Thymus (tissue), 11 donors: ENCODE data around the gene DYRK1B. TPM values are rescaled to one million over a fixed set of nuclear protein-coding genes. Genes with fewer than 3 reads are reported as not detected.
"Not testable (repeated sequence)": the region's sequence is repeated elsewhere in the genome, so short reads cannot be mapped to it uniquely, and the experiment has no call there.

Experiments used
- DNase-seq, 9 donors: peaks; one replicate each; pipeline ENCODE4 v3.0.0-alpha.2; 2013; ENCODE audit warnings: low spot score in 9 of 9, low read depth in 6 of 9, missing footprints in 1 of 9
- H3K27ac ChIP-seq, 2 donors: one replicate each; pipeline ENCODE4 v1.5.1; 2013; ENCODE audit warnings: control low read depth in 1 of 2, low read depth in 1 of 2, low read length in 1 of 2, mild to moderate bottlenecking in 1 of 2, moderate library complexity in 1 of 2
- H3K27me3 ChIP-seq, 2 donors: one replicate each; pipeline ENCODE4 v1.5.1; 2013; ENCODE audit warnings: low read length in 1 of 2; ENCODE audit not compliant: control insufficient read depth in 2 of 2, insufficient read depth in 1 of 2
- H3K36me3 ChIP-seq, 2 donors: one replicate each; pipeline ENCODE4 v1.5.1; 2013; ENCODE audit warnings: low read length in 1 of 2, mild to moderate bottlenecking in 1 of 2, moderate library complexity in 1 of 2; ENCODE audit not compliant: control insufficient read depth in 2 of 2, insufficient read depth in 2 of 2
- H3K4me1 ChIP-seq, 2 donors: one replicate each; pipeline ENCODE4 v1.5.1; 2013; ENCODE audit warnings: low read length in 2 of 2; ENCODE audit not compliant: control insufficient read depth in 2 of 2, insufficient read depth in 2 of 2
- H3K4me3 ChIP-seq, 2 donors: one replicate each; pipeline ENCODE4 v1.5.1; 2013; ENCODE audit warnings: low read length in 2 of 2, control low read depth in 1 of 2, mild to moderate bottlenecking in 1 of 2
- H3K9me3 ChIP-seq, 2 donors: one replicate each; pipeline ENCODE4 v1.5.1; 2013; ENCODE audit warnings: low read length in 1 of 2, mild to moderate bottlenecking in 1 of 2; ENCODE audit not compliant: control insufficient read depth in 2 of 2, insufficient read depth in 1 of 2
- WGBS: extraction: QIAGEN DNeasy Blood & Tissue Kit; methylation state at CpG from one replicate; pipeline ENCODE4 v1.1.7; 2013; 5-methylcytosine and 5-hydroxymethylcytosine counted together
- polyA plus RNA-seq: library from polyadenylated mRNA; stranded (reverse); fragments of 200-250 nt; gene quantifications from one replicate; pipeline ENCODE4 v1.2.3, GENCODE V29; 2013
- total RNA-seq: library from RNA; stranded (reverse); fragments of 120-200 nt; gene quantifications from one replicate; pipeline ENCODE4 v1.2.4, GENCODE V29; 2013
- donor health status: healthy.

DYRK1B gene
- total and polyA plus RNA-seq, 2 donors, result 6.7 to 19.0 TPM

GRCh38 chr19:39877488-39877887, 43.5 kb upstream of the DYRK1B start:
- 67% methylated on average over 14 of the region's 14 CpGs for WGBS
- DNase-seq, H3K36me3 ChIP-seq, H3K4me3 ChIP-seq, H3K9me3 ChIP-seq, H3K4me1 ChIP-seq, H3K27ac ChIP-seq, H3K27me3 ChIP-seq: not testable (repeated sequence)

DNA sequence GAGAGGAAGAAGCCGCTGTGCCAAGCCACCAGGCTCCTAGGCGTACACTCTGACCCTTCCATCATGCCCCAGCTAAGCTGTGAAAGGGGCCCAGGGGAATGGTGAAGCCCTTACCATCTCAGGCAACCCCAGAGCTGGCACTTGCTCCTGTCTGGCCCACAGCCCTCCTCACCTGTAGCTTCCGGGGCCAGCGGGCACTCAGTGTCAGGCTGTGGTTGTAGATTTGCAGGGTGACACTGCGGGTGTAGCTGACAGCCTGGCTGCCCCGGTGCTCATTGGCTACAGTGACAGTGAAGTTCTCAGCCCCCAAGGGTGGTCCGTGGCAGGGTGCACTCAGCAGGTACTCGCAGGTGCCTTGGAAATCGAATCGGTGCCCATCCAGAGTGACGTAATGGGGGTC, 42.5 kb upstream of the DYRK1B start:
- not testable (repeated sequence) for H3K27me3 ChIP-seq, H3K4me1 ChIP-seq, H3K27ac ChIP-seq, DNase-seq, H3K36me3 ChIP-seq, H3K4me3 ChIP-seq, H3K9me3 ChIP-seq
- 100% methylated on average over 2 of the region's 11 CpGs for WGBS

DNA sequence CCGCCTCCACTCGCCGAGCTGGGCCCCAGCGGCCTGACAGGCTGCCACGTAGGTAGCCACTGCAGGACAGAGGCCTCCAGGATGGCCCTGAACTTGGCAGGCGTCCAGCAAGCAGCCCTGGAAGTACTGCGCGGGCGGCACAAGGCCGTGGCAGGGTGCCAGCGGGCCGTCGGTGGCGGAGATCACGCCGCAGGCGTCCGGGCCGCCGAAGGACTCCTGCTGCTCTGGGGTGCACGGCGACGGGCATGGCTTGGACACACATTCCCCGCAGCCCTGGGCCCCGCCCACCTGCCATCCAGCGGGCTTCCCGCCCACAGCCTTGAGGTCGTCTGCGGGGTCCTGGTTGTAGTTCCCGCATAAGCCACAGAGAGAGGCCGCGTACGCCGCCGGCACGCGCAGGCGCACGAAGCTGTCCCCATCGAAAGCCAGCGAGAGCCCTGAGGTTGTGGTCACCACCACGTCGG, 41.5 kb upstream of the DYRK1B start:
- not testable (repeated sequence) for H3K4me3 ChIP-seq, H3K9me3 ChIP-seq, H3K27me3 ChIP-seq, DNase-seq, H3K27ac ChIP-seq, H3K36me3 ChIP-seq, H3K4me1 ChIP-seq
- WGBS, result 76% methylated on average over 43 of the region's 43 CpGs

GRCh38 chr19:39874404-39874803, 40.4 kb upstream of the DYRK1B start:
- Histone ChIP-seq H3K27ac (no peak overlapping the region), H3K4me3 (no peak overlapping the region), H3K27me3 (no peaks in the 10 kb centered on the region), H3K36me3 (no peaks in the 10 kb centered on the region), H3K4me1 (no peaks in the 10 kb centered on the region), H3K9me3 (no peaks in the 10 kb centered on the region)
- no peak for DNase-seq
- 95% methylated on average over 1 of the region's 1 CpG for WGBS

- DNase-seq, result no peak
- 96% methylated on average over 20 of the region's 20 CpGs for WGBS
- no peaks in the 10 kb centered on the region for H3K9me3 ChIP-seq
- no peak overlapping the region for H3K4me3 ChIP-seq
- H3K36me3 ChIP-seq, result no peaks in the 10 kb centered on the region
- H3K4me1 ChIP-seq, result no peaks in the 10 kb centered on the region
- H3K27ac ChIP-seq, result no peak overlapping the region
- no peaks in the 10 kb centered on the region for H3K27me3 ChIP-seq
These were observed 39.4 kb upstream of the DYRK1B start for GRCh38 chr19:39873385-39873784.

DNA sequence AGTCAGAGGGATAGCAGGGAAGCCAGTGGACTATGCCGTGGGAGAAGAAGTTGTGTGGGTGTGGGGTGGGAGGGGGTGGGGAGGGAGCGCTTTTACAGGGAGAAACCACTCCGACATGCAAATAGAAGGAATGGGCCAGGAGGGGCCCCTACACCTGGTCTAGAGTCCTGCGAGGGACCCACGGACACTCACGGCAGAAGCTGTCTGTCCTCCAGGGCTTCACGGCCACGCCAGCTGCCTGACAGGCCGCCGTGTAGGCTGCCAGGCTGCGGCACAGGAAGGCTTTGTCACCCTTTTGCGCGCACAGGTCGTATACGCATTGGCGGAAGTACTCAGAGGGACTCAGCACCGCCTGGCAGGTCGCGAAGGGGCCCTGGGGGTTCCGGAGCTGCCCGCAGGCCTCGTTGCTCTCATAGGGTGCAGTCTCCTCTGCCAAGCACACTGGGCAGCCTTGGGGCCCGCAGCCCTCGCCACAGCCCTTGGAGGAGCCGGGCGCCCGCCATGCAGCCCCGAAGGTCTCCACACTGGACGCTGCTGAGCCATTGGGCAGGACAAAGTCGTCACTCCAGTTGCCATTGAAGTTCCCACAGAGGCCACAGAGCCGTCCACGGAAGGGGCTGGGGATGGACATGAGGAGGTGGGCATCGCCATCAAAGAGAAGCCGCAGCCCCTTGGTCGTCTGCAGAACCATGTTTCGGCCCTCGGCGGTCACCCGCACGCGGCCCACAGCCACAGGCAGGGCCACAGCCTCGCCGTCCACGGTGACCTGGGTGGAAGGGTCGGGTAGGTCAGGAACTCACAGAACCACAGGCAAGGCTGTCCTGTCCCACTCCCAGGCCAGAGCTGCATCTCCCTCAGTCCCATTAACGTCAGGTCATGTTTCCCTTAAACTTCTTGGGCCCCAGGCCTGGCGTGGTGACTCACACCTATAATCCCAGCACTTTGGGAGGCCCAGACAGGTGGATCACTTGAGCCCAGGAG, 38.2 kb upstream of the DYRK1B start:
- Histone ChIP-seq H3K9me3 (no peaks in the 10 kb centered on the region), H3K4me1 (no peaks in the 10 kb centered on the region), H3K36me3 (no peaks in the 10 kb centered on the region), H3K27ac (no peak overlapping the region), H3K27me3 (no peaks in the 10 kb centered on the region), H3K4me3 (no peak overlapping the region)
- 94% methylated on average over 47 of the region's 47 CpGs for whole genome bisulfite sequencing
- no peak for DNase-seq

- DNase-seq, result no peak
- H3K36me3 ChIP-seq, result no peaks in the 10 kb centered on the region
- H3K27me3 ChIP-seq, result no peaks in the 10 kb centered on the region
- WGBS, result 99% methylated on average over 6 of the region's 6 CpGs
- H3K4me1 ChIP-seq, result no peaks in the 10 kb centered on the region
- H3K4me3 ChIP-seq, result no peak overlapping the region
- H3K27ac ChIP-seq, result no peak overlapping the region
- H3K9me3 ChIP-seq, result peaks cover 0 to 5% of the 10 kb centered on the region in 2 donors
These were observed 37.4 kb upstream of the DYRK1B start for GRCh38 chr19:39871362-39871761.

- Histone ChIP-seq H3K4me1 (no peaks in the 10 kb centered on the region), H3K36me3 (no peaks in the 10 kb centered on the region), H3K4me3 (no peak overlapping the region), H3K27me3 (no peaks in the 10 kb centered on the region), H3K9me3 (peaks cover 0 to 5% of the 10 kb centered on the region in 2 donors), H3K27ac (no peak overlapping the region)
- 68% methylated on average over 16 of the region's 16 CpGs for WGBS
- DNase-seq, result no peak
These were observed 36.4 kb upstream of the DYRK1B start for GRCh38 chr19:39870171-39870971.

DNA sequence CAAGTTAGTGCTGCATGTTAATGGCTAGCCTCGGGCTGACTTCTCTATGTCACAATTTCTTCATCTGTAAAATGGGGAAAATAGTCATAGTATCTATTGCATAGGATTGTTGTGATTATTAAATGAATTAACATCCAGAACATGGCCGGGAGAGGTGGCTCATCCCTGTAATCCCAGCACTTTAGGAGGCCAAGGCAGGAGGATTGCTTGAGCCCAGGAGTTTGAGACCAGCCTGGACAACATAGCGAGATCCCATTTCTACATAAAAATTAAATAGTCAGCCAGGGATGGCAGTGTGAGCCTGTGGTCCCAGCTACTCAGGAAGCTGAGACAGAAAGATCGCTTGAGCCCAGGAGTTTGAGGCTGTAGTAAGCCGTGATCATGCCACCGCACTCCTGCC, 34.0 kb upstream of the DYRK1B start:
- H3K27me3 ChIP-seq, result no peaks in the 10 kb centered on the region
- H3K4me1 ChIP-seq, result no peaks in the 10 kb centered on the region
- H3K4me3 ChIP-seq, result no peak overlapping the region
- WGBS, result 97% methylated on average over 6 of the region's 6 CpGs
- no peak overlapping the region for H3K27ac ChIP-seq
- DNase-seq, result no peak
- H3K9me3 ChIP-seq, result peaks cover 0 to 5% of the 10 kb centered on the region in 2 donors
- H3K36me3 ChIP-seq, result no peaks in the 10 kb centered on the region
